GM23248 (cell line): ENCODE results near the gene WNK2.

Experiments
- EZH2 ChIP-seq: fragments of 200-600 bp; sonication (generic); IDR thresholded peaks from 2 replicates; pipeline ENCODE4 v1.6.1; 2018; ENCODE audit warnings: antibody characterized with exemption, mild to moderate bottlenecking; ENCODE audit not compliant: insufficient read depth, poor library complexity, severe bottlenecking
- EZH2phosphoT487 ChIP-seq: fragments of 200-600 bp; sonication (generic); IDR thresholded peaks from 2 replicates; pipeline ENCODE4 v1.6.1; 2018; ENCODE audit warnings: antibody characterized with exemption, moderate library complexity, mild to moderate bottlenecking, low read depth; ENCODE audit not compliant: insufficient read depth

DNA sequence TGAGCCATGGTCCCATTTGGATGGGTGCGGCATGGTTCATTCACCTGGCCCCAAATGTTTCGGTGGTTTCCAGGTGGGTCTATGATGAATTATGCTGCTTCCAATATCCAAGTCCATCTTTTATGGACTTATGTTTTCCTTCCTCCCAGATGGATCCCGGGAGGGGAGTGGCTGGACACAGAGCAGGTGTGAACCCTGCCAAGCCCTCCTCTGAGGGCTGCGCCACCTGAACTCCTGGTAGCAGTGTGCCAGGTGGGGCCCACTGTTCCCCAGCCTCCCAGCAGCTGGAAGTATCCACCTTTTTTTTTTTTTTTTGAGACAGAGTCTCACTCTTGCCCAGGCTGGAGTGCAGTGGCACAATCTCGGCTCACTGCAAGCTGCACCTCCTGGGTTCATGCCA, 42.9 kb downstream of the WNK2 start:
- TF ChIP-seq EZH2: no peak
- no peak for TF ChIP-seq EZH2phosphoT487
